ENCODE data around the gene WDTC1.
"Not testable (repeated sequence)": the region's sequence is repeated elsewhere in the genome, so short reads cannot be mapped to it uniquely, and the experiment has no call there.

Gene WDTC1

GRCh38 chr1:27253596-27253995 lies 19.2 kb downstream of the WDTC1 start:
- DNase-seq (ENCODE audit: low spot score) = no peak

- no peak for DNase-seq (ENCODE audit: low spot score)
Measured at GRCh38 chr1:27255136-27255535, 20.7 kb downstream of the WDTC1 start.

- DNase-seq (ENCODE audit: low spot score) = no peak
Measured at GRCh38 chr1:27257155-27257554, 22.7 kb downstream of the WDTC1 start.

DNA sequence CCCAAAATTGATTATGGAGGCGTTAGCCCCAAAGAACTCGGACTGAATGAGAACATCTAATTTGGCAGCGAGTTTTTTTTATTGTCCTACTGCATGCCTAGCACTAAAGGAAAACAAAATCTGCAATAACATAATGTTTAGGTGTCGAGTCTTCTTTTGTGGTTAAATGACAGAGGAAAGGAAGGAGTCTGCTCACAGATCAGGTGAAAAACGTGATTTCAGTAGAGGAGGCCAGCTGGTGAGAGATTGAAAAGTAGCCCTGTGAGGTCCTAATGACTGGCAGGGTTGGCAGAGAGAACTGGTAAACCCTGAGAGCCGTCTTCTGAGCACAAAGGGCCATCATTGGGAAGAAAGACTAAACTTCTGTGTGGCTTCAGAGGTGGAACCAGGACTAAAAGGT lies 24.2 kb downstream of the WDTC1 start:
- DNase-seq (ENCODE audit: low spot score) = no peak

DNA sequence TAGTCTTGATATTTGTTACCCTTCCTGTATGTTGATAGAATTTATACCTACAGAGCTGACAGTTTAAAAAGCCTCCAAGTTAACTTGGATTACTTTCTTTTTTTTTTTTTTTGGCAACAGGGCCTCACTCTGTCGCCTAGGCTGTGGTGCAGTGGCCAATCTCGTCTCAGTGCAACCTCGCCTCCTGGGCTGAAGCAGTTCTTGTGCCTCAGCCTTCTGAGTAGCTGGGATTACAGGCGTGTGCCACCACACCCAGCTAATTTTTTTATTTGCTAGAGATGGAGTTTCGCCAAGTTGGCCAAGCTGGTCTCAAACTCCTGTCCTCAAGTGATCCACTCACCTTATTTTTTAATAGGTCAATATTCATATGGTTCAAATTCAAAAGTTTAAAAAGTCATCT lies 32.7 kb downstream of the WDTC1 start:
- DNase-seq (ENCODE audit: low spot score) = no peak

- DNase-seq (ENCODE audit: low spot score) = no peak
Measured at GRCh38 chr1:27269276-27269675, 34.8 kb downstream of the WDTC1 start.

GRCh38 chr1:27274204-27274603 lies 39.8 kb downstream of the WDTC1 start:
- DNase-seq (ENCODE audit: low spot score) = no peak

GRCh38 chr1:27275696-27276095 lies 41.3 kb downstream of the WDTC1 start:
- no peak for DNase-seq (ENCODE audit: low spot score)

DNA sequence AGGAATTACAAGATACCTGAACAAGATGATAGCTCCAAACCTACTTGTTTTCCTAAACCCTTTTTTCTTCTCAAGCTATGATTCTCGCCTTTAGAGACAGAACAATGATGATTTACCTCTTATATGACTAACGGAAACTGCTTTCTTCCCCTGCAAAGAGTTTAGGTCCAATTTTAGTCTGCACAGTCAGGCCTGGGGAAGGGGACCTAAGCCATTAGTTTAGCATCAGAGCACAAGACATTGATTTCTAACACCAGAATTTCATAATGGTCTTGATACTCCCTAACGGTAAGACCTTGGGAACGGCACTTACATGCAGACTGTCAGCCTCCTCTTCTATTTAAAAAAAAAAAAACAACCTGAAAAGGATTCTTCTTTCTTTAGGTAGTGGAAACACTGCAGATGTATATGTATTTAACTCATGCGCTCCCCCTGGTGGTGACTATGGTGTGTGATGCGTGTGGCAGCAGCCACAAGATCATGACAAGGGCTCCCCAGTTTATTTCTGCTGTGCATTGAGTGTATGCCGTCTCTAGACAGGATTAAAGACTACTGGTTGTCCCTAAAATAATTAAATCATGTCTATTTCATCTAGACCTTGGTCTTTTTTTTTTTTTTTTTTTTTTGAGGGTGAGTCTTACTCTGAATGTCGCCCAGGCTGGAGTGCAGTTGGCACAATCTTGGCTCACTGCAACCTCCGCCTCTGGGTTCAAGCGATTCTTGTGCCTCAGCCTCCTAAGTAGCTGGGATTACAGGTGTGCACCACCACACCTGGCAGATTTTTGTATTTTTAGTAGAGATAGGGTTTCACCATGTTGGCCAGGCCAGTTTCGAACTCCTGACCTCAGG lies 50.2 kb downstream of the WDTC1 start:
- peak; percentile 66 for DNase-seq (ENCODE audit: low spot score)

- no peak for DNase-seq (ENCODE audit: low spot score)
Measured at GRCh38 chr1:27285274-27285660, 50.8 kb downstream of the WDTC1 start.

DNA sequence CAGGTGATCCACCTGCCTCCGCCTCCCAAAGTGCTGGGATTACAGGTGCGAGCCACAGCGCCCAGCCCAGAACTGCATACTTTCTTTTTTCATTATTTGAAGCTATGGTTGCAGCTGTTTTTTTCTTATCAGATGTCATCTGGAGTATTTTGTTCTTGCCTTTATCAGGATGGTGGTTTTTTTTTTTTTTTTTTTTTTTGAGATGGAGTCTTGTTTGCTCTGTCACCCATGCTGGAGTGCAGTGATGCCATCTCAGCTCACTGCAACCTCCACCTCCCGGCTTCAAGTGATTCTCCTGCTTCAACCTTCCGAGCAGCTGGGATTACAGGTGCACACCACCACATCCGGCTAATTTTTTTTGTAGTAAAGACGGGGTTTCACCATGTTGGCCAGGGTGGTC lies 51.4 kb downstream of the WDTC1 start:
- DNase-seq (ENCODE audit: low spot score) = not testable (repeated sequence)

DNA sequence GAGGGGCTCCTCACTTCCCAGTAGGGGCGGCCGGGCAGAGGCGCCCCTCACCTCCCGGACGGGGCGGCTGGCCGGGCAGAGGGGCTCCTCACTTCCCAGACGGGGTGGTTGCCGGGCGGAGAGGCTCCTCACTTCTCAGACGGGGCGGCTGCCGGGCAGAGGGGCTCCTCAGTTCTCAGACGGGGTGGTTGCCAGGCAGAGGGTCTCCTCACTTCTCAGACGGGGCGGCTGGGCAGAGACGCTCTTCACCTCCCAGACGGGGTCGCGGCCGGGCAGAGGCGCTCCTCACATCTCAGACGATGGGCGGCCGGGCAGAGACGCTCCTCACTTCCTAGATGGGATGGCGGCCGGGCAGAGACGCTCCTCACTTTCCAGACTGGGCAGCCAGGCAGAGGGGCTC lies 54.7 kb downstream of the WDTC1 start:
- DNase-seq (ENCODE audit: low spot score) = not testable (repeated sequence)

- no peak for DNase-seq (ENCODE audit: low spot score)
Measured at GRCh38 chr1:27290581-27290980, 56.1 kb downstream of the WDTC1 start.

- no peak for DNase-seq (ENCODE audit: low spot score)
Measured at GRCh38 chr1:27292106-27292505, 57.7 kb downstream of the WDTC1 start.

DNA sequence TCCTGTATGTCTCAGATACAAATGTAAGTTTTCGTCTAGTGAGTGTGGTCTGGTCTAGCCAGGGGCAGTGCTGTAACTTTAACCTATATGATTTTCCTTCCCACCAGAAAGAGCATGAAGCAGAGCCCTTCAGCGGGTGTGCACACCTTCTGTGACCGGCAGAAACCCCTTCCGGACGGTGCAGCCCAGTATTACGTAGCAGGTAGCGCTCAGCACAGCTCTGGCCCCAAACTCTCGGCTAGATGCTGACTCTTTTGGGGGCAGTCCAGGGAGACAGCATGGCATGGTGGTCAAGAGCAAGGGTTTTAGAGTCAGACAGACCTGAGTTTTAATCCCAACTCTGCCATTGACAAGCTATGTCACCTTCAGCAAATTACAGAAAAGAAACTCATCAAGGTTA lies 59.5 kb downstream of the WDTC1 start:
- no peak for DNase-seq (ENCODE audit: low spot score)

DNA sequence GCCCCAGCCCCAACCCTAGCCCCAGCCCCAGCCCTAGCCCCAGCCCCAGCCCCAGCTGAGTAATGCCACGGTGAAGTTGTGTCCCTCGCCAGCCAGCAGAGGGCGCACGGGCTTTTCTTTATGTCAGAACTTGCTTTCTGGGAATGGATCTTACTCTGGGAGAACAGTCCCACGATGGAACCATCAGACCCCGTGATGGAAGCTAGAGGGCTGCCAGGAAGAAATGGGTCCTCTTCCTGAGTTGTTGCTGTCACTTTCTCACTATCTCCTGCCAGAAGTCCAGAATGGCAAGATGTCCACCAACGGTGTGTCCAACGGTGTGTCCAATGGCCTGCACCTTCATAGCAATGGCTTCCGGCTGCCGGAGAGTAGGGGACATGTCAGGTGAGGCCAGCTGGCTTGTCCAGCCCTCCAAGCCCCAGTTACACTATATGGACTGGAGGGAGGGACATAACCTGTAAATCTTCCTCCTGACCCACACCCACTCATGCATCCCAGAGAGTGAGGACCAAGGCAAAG lies 62.4 kb downstream of the WDTC1 start:
- peak; percentile 35 for DNase-seq (ENCODE audit: low spot score)

GRCh38 chr1:27297903-27298302 lies 63.5 kb downstream of the WDTC1 start:
- DNase-seq (ENCODE audit: low spot score) = no peak

GRCh38 chr1:27298632-27299384 lies 64.4 kb downstream of the WDTC1 start:
- DNase-seq (ENCODE audit: low spot score) = no peak

DNA sequence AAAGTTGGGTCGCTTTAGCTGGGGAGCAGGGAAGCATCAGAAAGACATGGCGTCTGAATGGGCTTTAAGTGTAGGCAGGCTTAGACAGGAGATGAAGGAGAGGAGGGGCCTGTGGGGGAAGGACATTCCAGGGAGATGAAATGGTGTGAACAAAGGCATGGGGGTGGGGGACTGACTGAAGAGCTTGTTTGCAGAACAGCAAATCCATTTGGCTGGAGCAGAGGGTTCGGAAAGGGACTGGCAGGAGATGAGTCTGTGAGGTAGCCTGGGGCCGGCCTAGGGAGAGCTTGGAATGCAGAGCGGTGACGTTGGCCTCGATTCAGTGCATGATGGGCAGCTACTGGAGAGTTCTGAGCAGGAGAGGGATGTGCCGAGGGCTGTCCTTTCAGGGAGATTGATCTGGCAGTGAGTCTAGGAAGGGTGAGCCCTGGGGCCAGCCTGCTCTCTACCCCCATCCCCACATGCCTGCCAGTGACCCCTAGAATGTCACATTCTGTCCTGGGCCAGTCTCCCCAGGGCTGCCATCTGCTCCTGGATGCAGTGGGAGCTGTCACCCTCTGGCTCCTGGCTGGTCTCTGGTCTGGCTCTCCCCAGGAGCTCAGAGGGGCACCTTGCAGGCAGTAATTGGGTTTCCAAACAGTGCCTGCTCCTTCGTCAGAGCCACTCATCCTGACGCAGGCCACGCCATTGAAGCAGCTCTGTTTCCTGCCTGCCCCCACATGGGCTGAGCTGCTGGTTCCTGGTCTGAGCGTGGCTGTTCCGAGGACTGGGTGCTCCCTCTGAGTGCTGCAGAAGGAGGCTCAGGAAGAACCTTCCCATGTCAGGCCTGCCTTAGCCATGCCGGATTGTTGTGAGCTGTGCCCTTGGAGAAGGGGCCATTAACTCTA lies 65.2 kb downstream of the WDTC1 start:
- DNase-seq (ENCODE audit: low spot score) = peak; percentile 32

GRCh38 chr1:27300341-27301051 lies 66.1 kb downstream of the WDTC1 start:
- DNase-seq (ENCODE audit: low spot score) = peak; percentile 68

DNA sequence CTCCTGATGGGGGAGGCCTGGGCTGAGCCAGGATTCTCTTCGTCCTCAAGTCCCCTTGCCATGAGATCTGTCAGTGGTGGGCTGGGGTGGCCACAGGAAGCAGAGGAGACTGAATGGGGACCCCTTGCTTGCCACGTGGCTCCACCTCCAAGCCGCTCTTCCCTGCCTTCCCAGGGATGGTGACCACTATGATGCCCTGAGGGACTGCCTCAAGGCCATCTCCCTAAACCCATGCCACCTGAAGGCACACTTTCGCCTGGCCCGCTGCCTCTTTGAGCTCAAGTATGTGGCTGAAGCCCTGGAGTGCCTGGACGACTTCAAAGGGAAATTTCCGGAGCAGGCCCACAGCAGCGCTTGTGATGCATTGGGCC lies 66.6 kb downstream of the WDTC1 start:
- DNase-seq (ENCODE audit: low spot score) = no peak
